GM19351 (cell line): Measurements from ENCODE around the gene LRRC47.
"Not testable (repeated sequence)": the region's sequence is repeated elsewhere in the genome, so short reads cannot be mapped to it uniquely, and the experiment has no call there.

ENCODE experiments used
- ATAC-seq: cut with Tn5 transposase; IDR thresholded peaks from one replicate; pipeline ENCODE4 v1.9.1; 2021; ENCODE audit warnings: mild to moderate bottlenecking, moderate library complexity; ENCODE audit not compliant: unreplicated experiment

Gene LRRC47

GRCh38 chr1:3748316-3748900 is 47.9 kb downstream of the LRRC47 start:
- not testable (repeated sequence) for ATAC-seq

- no peak for ATAC-seq
Measured at GRCh38 chr1:3747903-3748302, 48.4 kb downstream of the LRRC47 start.

DNA sequence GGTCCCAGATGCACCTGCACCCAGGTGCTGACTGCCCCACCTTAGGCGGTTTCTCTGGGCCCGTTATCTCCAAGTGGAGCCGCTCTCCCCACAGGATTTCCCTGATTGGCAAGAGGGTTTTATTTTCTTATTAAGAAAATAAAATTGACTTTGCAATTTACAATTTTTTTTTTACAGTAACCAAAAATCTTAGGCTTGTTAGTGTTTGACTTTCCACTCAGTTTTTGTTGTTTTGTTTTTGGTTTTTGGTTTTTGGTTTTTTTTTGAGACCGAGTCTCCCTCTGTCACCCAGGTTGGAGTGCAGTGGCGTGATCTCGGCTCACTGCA is 48.8 kb downstream of the LRRC47 start:
- ATAC-seq, result no peak

- peak; percentile 94 for ATAC-seq
Measured at GRCh38 chr1:3746830-3747521, 49.3 kb downstream of the LRRC47 start.

- ATAC-seq, result peak; percentile 2
Measured at GRCh38 chr1:3746389-3746829, 49.9 kb downstream of the LRRC47 start.

DNA sequence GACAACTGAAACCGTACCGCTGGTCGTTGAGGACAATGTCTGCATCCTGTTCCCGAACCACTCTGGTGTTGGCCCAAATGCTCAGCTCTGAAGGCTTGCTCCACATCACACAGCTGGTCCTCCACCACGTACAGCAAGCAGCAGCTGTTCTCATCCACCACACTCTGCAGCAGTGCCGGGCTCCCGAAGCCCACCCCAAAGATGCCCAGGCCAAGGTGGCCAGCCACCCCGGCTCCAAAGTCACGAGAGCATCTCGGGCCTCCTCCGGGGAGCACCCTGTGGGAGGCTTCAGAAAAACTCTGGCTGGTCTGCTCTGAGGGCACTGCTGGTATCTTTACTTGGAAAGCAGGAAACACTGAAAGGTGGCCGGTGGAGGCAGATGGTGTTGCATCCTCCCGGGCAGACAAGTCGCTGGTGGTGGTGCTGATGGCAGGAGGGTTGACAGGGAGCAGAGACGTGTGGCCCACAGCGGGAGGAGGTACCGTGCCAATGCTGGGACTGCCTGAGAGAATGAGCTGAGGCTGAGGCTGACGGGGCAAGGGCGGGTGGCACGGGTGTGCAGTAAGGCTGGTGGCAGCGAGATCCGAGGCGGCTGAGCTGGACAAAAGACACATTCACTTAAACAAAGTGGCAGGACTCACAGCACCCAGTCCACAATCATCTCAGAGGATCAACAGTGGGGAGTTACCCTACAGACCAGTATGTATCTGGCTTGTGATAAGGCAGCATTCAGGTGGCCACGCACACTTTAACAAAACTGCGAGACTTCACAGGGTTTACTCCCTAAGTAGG is 50.5 kb downstream of the LRRC47 start:
- no peak for ATAC-seq

GRCh38 chr1:3745071-3745470 is 51.2 kb downstream of the LRRC47 start:
- no peak for ATAC-seq

GRCh38 chr1:3744646-3745045 is 51.7 kb downstream of the LRRC47 start:
- no peak for ATAC-seq

- no peak for ATAC-seq
Measured at GRCh38 chr1:3743826-3744225, 52.5 kb downstream of the LRRC47 start.

DNA sequence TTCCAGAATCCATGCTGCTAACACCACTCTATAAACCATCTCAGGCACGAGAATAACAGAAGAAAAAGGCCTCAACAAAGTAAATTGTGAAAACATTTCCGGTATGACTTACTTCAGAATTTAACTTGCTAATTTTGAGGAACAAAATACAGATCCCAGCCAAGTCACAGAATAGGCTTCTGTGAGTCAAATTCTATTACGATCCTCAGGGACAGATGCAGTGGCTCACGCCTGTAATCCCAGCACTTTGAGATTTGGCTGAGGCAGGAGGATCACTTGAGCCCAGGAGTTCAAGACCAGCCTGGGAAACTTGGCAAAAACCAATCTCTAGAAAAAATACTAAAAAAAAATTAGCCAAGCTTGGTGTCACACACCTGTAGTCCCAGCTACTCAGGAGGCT is 52.9 kb downstream of the LRRC47 start:
- ATAC-seq, result no peak

DNA sequence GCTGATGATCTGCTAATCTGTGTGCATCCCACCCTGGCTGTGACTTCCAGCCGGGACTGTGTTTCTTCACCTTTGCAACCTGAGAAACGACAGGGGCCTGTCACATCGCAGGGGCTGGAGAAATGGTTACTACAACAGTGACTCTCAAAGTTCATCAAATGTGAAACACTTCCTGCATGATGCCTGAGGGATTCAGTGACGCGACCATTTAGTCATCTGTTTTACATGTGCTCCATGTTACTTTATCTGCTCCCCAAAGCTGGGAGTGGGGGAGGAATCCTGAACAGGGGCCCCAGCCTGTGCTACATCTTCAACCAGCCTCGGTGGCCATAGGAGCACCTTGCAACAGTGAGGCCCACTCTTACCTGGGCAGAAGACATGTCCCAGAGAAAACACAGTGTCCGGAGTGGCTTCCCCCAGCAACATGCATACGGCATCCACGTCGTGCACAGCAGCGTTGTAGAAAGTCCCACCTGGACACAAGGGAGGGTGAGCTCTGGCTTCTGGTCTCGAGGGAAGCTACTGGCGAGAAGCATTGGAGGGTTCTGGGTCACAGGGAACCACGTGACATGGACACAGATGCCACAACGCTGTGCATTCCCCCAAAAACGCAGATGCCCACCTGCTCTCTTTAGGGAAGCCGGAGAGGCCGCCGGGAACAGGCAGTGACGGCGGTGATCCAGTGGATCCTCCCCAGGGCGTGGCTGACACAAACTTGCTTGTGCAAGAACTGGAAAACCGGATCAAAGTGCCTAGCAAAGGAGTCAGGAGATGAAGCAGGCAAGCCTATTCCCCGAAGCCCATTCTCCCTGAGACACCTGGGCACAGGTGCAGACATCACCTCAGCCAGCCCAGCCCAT is 53.6 kb downstream of the LRRC47 start:
- no peak for ATAC-seq

DNA sequence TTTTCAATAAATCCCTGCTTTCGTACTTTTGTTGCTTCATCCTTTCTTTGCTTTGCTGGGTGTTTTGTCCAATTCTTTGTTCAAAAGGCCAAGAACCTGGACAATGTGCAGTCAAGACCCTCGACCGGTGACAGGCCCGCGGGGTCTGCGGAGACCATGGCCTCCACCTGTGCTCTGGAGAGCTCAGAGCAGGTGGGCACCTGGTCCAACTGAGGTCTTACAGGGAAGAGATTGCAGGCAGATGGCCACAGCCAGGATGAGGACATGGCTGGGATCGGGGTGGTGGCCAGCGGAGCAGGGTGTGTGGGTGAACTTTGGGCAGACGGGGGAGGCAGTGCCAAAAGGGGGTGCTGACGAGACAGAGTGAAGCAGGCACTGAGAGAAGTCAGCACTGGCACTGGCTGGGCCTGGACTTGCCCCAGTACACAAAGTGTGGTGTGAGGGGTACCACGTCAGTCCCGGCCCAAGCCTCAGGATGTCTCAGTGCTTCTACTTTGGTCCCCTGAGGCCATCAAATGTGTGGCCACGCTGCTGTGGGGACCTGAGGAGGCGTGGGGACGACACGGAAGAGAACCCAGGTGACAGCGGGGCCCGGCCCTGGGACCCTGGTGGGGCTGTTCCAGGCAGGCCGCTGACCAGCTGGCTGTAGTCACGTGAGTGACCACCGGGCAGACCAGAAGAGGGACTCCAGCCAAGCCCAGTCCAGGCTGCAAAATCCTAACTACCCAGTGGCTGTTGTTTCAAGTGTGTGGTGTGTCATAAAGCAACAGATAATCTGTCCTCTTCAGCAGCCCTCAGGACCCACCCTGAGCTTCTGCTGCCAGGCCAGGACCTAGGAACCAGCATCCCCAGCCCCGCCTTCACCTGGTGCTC is 54.5 kb downstream of the LRRC47 start:
- no peak for ATAC-seq

DNA sequence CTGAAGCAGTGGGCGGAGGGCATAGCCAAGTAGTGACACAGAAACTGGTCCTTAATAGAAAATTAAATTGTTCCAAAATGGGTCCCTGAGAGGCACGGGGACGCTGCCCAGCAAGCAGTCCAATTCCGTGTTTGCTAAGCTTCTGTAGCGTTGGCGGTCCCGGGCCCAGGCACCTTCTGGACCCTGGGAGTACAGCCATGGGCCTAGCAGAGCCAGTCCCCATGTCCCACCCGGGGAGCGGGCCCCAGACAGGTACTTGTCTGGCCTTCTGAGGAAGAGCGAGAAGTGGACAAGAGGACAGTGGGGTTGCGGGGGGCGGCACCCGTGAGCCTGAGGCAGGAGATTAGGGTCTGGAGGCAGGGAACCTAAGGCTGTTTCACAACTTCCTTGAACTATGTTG is 55.5 kb downstream of the LRRC47 start:
- no peak for ATAC-seq

- ATAC-seq, result no peak
Measured at GRCh38 chr1:3740042-3740441, 56.3 kb downstream of the LRRC47 start.

- no peak for ATAC-seq
Measured at GRCh38 chr1:3738943-3739342, 57.4 kb downstream of the LRRC47 start.

- no peak for ATAC-seq
Measured at GRCh38 chr1:3736708-3737107, 59.6 kb downstream of the LRRC47 start.

- no peak for ATAC-seq
Measured at GRCh38 chr1:3736131-3736561, 60.2 kb downstream of the LRRC47 start.

DNA sequence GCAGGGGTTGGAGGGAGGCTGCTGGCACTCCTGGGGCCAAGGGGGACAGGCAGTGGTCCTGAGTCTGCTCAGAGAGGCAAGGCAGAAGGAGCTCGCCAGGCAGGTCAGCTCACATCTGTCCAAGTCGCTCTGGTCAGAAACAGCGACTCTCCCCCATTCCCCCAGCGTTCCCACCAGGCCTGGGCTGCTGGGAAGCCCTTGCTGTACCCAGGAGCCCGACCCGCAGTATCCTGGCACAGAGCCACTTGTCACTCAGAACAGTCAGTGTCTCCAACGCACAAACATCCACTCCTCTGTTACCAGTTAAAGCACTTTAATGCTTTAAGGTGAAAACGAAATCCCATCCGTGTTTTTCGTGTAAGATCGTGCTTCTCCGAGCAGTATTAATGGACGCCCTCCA is 60.6 kb downstream of the LRRC47 start:
- no peak for ATAC-seq

DNA sequence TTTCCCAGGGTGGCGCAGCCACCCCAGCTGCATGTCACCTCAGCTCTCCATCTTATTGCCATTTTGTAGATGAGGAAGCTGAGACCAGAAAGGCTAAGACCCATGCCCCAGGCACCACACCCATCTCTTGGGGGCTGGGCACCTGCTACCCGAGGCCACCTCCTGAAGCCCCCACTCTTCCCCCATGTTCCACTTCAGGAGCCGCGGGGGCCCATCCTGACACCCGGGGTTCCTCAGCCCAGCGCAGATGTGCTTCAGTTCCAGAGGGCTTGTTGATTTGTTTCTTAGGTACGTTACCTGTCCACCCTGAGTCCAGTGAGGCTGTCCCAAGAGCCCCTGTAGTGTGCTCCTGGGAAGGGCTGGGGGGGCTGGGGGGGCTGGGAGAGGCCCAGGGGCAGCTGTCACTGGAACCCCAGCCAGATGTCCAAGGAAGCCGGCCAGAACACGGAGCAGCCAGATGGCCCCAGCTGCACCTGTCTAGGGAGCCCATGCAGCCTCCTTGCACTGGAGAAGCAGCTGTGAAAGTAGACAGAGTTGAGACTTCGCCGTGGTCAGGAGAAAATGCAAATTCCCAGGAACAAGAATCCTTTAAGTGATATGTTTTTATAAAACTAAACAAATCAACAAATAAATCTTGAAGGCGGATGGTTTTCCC is 61.1 kb downstream of the LRRC47 start:
- ATAC-seq, result no peak

DNA sequence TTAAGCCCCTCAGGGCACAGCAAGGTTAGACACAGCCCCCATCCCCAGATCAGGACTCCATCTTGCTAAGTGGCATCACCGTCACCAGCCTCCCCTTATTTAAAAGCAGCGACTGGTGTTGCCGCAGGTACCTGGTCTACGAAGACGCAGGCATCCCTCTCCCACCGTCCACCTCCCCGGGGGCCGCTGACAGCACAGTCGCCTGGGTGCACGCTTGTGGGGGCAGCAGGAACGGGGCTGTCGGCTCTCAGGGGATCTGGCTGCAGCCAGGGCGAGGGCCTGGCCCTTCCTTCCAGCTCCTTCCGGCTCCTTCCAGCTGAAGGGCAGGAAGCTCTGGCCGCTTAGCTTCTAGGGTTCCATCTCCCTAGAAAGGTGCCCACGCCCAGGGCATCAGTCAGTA is 61.7 kb downstream of the LRRC47 start:
- no peak for ATAC-seq
